ENCODE measurements around the gene ATXN7L1. TPM values are rescaled to one million over a fixed set of nuclear protein-coding genes. Genes with fewer than 3 reads are reported as not detected.

The ATXN7L1 gene
- total RNA-seq, 1 experiment from 2014 or later = 16.3 TPM

GRCh38 chr7:105688617-105689016 is 187.8 kb downstream of the ATXN7L1 start:
- in situ Hi-C loops (cut with HindIII; ENCODE audit: low pct_unique_long_range_greater_than_20kb, low sequenced_read_pairs) = no loop called here
- DNase-seq (ENCODE audit: low read depth, low spot score) = no peak

- in situ Hi-C loops (cut with HindIII; ENCODE audit: low pct_unique_long_range_greater_than_20kb, low sequenced_read_pairs) = no loop called here
- no peak for DNase-seq (ENCODE audit: low read depth, low spot score)
These were observed 191.2 kb downstream of the ATXN7L1 start for GRCh38 chr7:105685161-105685560.

GRCh38 chr7:105682341-105683060 is 193.9 kb downstream of the ATXN7L1 start:
- no peak for DNase-seq (ENCODE audit: low read depth, low spot score)
- in situ Hi-C loops (cut with HindIII; ENCODE audit: low pct_unique_long_range_greater_than_20kb, low sequenced_read_pairs) = no loop called here

GRCh38 chr7:105680505-105681187 is 195.8 kb downstream of the ATXN7L1 start:
- no peak for DNase-seq (ENCODE audit: low read depth, low spot score)
- in situ Hi-C loops (cut with HindIII; ENCODE audit: low pct_unique_long_range_greater_than_20kb, low sequenced_read_pairs) = no loop called here

GRCh38 chr7:105678811-105679495 is 197.4 kb downstream of the ATXN7L1 start:
- no peak for DNase-seq (ENCODE audit: low read depth, low spot score)
- in situ Hi-C loops (cut with HindIII; ENCODE audit: low pct_unique_long_range_greater_than_20kb, low sequenced_read_pairs) = no loop called here

GRCh38 chr7:105677817-105678573 is 198.4 kb downstream of the ATXN7L1 start:
- in situ Hi-C loops (cut with HindIII; ENCODE audit: low pct_unique_long_range_greater_than_20kb, low sequenced_read_pairs) = no loop called here
- no peak for DNase-seq (ENCODE audit: low read depth, low spot score)

- in situ Hi-C loops (cut with HindIII; ENCODE audit: low pct_unique_long_range_greater_than_20kb, low sequenced_read_pairs) = no loop called here
- no peak for DNase-seq (ENCODE audit: low read depth, low spot score)
These were observed 199.0 kb downstream of the ATXN7L1 start for GRCh38 chr7:105677410-105677730.

GRCh38 chr7:105675934-105676371 is 200.4 kb downstream of the ATXN7L1 start:
- DNase-seq (ENCODE audit: low read depth, low spot score) = no peak
- in situ Hi-C loops (cut with HindIII; ENCODE audit: low pct_unique_long_range_greater_than_20kb, low sequenced_read_pairs) = no loop called here

GRCh38 chr7:105674200-105674920 is 202.0 kb downstream of the ATXN7L1 start:
- in situ Hi-C loops (cut with HindIII; ENCODE audit: low pct_unique_long_range_greater_than_20kb, low sequenced_read_pairs) = loop anchor here (25.0 kb wide), 1 partner anchor 488 kb away; no protein-coding TSS in a partner anchor
- no peak for DNase-seq (ENCODE audit: low read depth, low spot score)

GRCh38 chr7:105673367-105674084 is 202.9 kb downstream of the ATXN7L1 start:
- in situ Hi-C loops (cut with HindIII; ENCODE audit: low pct_unique_long_range_greater_than_20kb, low sequenced_read_pairs) = loop anchor here (25.0 kb wide), 1 partner anchor 489 kb away; no protein-coding TSS in a partner anchor
- DNase-seq (ENCODE audit: low read depth, low spot score) = no peak

GRCh38 chr7:105672801-105673200 is 203.6 kb downstream of the ATXN7L1 start:
- DNase-seq (ENCODE audit: low read depth, low spot score) = no peak
- in situ Hi-C loops (cut with HindIII; ENCODE audit: low pct_unique_long_range_greater_than_20kb, low sequenced_read_pairs) = loop anchor here (25.0 kb wide), 1 partner anchor 490 kb away; no protein-coding TSS in a partner anchor

GRCh38 chr7:105666324-105666723 is 210.1 kb downstream of the ATXN7L1 start:
- no peak for DNase-seq (ENCODE audit: low read depth, low spot score)
- in situ Hi-C loops (cut with HindIII; ENCODE audit: low pct_unique_long_range_greater_than_20kb, low sequenced_read_pairs) = loop anchor here (25.0 kb wide), 1 partner anchor 496 kb away; no protein-coding TSS in a partner anchor

- no peak for DNase-seq (ENCODE audit: low read depth, low spot score)
- in situ Hi-C loops (cut with HindIII; ENCODE audit: low pct_unique_long_range_greater_than_20kb, low sequenced_read_pairs) = loop anchor here (25.0 kb wide), 1 partner anchor 497 kb away; no protein-coding TSS in a partner anchor
These were observed 210.7 kb downstream of the ATXN7L1 start for GRCh38 chr7:105665684-105666083.

- DNase-seq (ENCODE audit: low read depth, low spot score) = no peak
- in situ Hi-C loops (cut with HindIII; ENCODE audit: low pct_unique_long_range_greater_than_20kb, low sequenced_read_pairs) = loop anchor here (25.0 kb wide), 1 partner anchor 497 kb away; no protein-coding TSS in a partner anchor
These were observed 211.4 kb downstream of the ATXN7L1 start for GRCh38 chr7:105664816-105665525.

GRCh38 chr7:105662998-105663397 is 213.4 kb downstream of the ATXN7L1 start:
- in situ Hi-C loops (cut with HindIII; ENCODE audit: low pct_unique_long_range_greater_than_20kb, low sequenced_read_pairs) = loop anchor here (25.0 kb wide), 1 partner anchor 499 kb away; no protein-coding TSS in a partner anchor
- DNase-seq (ENCODE audit: low read depth, low spot score) = no peak

GRCh38 chr7:105661625-105662024 is 214.8 kb downstream of the ATXN7L1 start:
- DNase-seq (ENCODE audit: low read depth, low spot score) = no peak
- in situ Hi-C loops (cut with HindIII; ENCODE audit: low pct_unique_long_range_greater_than_20kb, low sequenced_read_pairs) = loop anchor here (25.0 kb wide), 1 partner anchor 501 kb away; no protein-coding TSS in a partner anchor

All from SK-MEL-5 (cell line).